ENCODE measurements around the gene JUP. TPM values are rescaled to one million over a fixed set of nuclear protein-coding genes. Genes with fewer than 3 reads are reported as not detected.

Gene JUP
- total and polyA plus RNA-seq, 2 of the 4 experiments (the other 2 are of a cell fraction): 12.9 to 27.3 TPM

DNA sequence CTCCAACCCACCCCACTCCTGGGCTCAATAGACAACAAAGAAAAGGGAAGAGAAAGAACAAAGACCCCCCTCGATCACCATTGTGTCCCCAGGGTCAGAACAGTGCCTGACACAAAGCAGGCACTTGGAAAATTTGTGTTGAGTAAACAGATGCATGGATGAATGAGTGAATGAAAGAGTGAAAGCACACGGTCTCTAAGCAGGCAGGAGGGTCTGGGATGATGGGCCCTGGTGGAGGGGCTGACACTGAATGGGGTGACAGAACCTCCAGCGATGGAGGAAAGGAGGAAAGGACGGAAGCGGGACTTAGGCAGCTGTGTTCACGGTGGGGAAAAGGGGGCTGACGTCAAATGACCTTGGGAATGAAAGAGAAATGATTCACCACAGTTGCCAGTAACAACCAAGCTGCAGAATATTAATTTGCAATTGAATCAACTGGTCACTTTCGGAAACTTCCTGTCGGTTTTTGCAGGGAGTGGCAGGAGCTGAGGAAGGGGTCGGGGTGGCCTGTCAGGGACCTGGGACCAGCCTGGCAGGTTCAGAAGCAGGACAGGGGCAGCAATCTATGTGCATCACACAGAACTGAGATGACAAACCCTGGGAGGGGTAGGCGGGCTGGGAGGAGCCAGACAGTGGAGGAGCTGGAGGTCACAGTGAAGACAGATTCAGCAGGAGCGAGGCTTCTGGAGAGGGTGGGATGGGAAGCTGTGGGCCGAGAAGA, 81.1 kb downstream of the JUP start:
- BruUV-seq (replicated peaks): no TSS peak
- no peak overlapping the region for H2BK15ac ChIP-seq (ENCODE audit: low read depth, low read length)
- ATAC-seq (ENCODE audit: low read depth): peak; percentile 67
- ChIA-PET CTCF (interaction anchor here (1.1 kb wide), 1 partner anchor 9 kb away, joined by 4 read pairs; no protein-coding TSS in a partner anchor), POLR2A (ENCODE audit: unreplicated experiment) (interaction anchor here (0.6 to 1.5 kb wide), 2 partner anchors 16 to 305 kb away, joined by 4 to 5 read pairs; no protein-coding TSS in a partner anchor)
- peaks cover 5% of the 10 kb centered on the region; the same call in 1 of the 2 replicates for H3K9me1 ChIP-seq (ENCODE audit: insufficient read depth, low read length)
- no peaks in the 10 kb centered on the region for H3K9me3 ChIP-seq (ENCODE audit: control insufficient read depth, insufficient read depth, low read length)
- no peak overlapping the region for H3K18ac ChIP-seq (ENCODE audit: low read depth, low read length)
- H4K91ac ChIP-seq (ENCODE audit: insufficient read depth, low read depth, low read length): no peak overlapping the region
- H4K5ac ChIP-seq (ENCODE audit: low read depth, low read length): no peak overlapping the region
- intact Hi-C loops (cut with micrococcal nuclease) (no loop called here), dilution Hi-C loops (cut with HindIII; ENCODE audit: low sequenced_read_pairs, unreplicated experiment) (no loop called here), in situ Hi-C loops (cut with MboI; ENCODE audit: low sequenced_read_pairs) (no loop called here)
- H3K36me3 ChIP-seq (ENCODE audit: control insufficient read depth, insufficient read depth, low read length): no peaks in the 10 kb centered on the region
- no peak overlapping the region for H3K56ac ChIP-seq (ENCODE audit: extremely low read depth, insufficient read depth, low read length)
- H3K23ac ChIP-seq (ENCODE audit: low read depth, low read length): no peak overlapping the region
- TF ChIP-seq POLR2A (IDR thresholded peaks at IDR 0.05; ENCODE audit: low read depth, low read length) (no peak), BHLHE40 (IDR thresholded peaks at IDR 0.05; ENCODE audit: low read depth, low read length) (no peak), RFX5 (IDR thresholded peaks at IDR 0.05; ENCODE audit: low read depth, low read length) (no peak), CHD1 (IDR thresholded peaks at IDR 0.05; ENCODE audit: low read depth, low read length) (no peak), CEBPB (IDR thresholded peaks at IDR 0.05; ENCODE audit: low read depth, low read length) (no peak), MAZ (IDR thresholded peaks at IDR 0.05; ENCODE audit: borderline replicate concordance, low read depth, low read length) (no peak), RAD21 (IDR thresholded peaks at IDR 0.05; ENCODE audit: low read length) (no peak), FOS (IDR thresholded peaks at IDR 0.05; ENCODE audit: low read depth, low read length) (no peak), SMC3 (IDR thresholded peaks at IDR 0.05; ENCODE audit: low read depth, low read length) (no peak), ELK1 (IDR thresholded peaks at IDR 0.05; ENCODE audit: borderline replicate concordance, low read depth, low read length) (no peak)
- TF ChIP-seq, protein P1, sequence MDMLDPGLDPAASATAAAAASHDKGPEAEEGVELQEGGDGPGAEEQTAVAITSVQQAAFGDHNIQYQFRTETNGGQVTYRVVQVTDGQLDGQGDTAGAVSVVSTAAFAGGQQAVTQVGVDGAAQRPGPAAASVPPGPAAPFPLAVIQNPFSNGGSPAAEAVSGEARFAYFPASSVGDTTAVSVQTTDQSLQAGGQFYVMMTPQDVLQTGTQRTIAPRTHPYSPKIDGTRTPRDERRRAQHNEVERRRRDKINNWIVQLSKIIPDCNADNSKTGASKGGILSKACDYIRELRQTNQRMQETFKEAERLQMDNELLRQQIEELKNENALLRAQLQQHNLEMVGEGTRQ (IDR thresholded peaks at IDR 0.05; ENCODE audit: low read depth, low read length): no peak
- TF ChIP-seq, protein P2, sequence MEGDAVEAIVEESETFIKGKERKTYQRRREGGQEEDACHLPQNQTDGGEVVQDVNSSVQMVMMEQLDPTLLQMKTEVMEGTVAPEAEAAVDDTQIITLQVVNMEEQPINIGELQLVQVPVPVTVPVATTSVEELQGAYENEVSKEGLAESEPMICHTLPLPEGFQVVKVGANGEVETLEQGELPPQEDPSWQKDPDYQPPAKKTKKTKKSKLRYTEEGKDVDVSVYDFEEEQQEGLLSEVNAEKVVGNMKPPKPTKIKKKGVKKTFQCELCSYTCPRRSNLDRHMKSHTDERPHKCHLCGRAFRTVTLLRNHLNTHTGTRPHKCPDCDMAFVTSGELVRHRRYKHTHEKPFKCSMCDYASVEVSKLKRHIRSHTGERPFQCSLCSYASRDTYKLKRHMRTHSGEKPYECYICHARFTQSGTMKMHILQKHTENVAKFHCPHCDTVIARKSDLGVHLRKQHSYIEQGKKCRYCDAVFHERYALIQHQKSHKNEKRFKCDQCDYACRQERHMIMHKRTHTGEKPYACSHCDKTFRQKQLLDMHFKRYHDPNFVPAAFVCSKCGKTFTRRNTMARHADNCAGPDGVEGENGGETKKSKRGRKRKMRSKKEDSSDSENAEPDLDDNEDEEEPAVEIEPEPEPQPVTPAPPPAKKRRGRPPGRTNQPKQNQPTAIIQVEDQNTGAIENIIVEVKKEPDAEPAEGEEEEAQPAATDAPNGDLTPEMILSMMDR (conservative IDR thresholded peaks at IDR 0.05; ENCODE audit: low read depth, low read length): no peak
- no peak overlapping the region; the same call in 1 of the 2 replicates for H3K9ac ChIP-seq (ENCODE audit: low read depth, low read length)
- peak overlapping the region; percentile 64 for H2AFZ ChIP-seq (replicated peaks; ENCODE audit: low read length, poor library complexity)
- no peak overlapping the region for H2BK120ac ChIP-seq (ENCODE audit: low read depth, low read length)
- H3K27me3 ChIP-seq (ENCODE audit: control insufficient read depth, insufficient read depth, low read length): peaks cover 4% of the 10 kb centered on the region; the same call in 1 of the 2 replicates
- DNase-seq: peak; percentile 73
- 10% methylated on average over 4 of the region's 13 CpGs; no CpG with 5 or more reads in 1 of the 2 experiments for WGBS, 2 experiments (ENCODE audit: extremely low coverage in 2 of 2, insufficient read length in 1 of 2)
- no peaks in the 10 kb centered on the region for H4K20me1 ChIP-seq (ENCODE audit: insufficient read depth, low read length)
- peak overlapping the region; percentile 5 for H3K14ac ChIP-seq (replicated peaks; ENCODE audit: low read depth, low read length)
- H3K79me1 ChIP-seq (ENCODE audit: low read depth in 1 of 2, low read length in 2 of 2): no peaks in the 10 kb centered on the region
- no peak overlapping the region for H3K4me3 ChIP-seq (ENCODE audit: insufficient read depth, low read depth, low read length)
- H3K27ac ChIP-seq (ENCODE audit: insufficient read depth, low read length): no peak overlapping the region
- peak overlapping the region in 1 of 2 experiments; percentile 11; a peak in 1 of 4 replicates for H4K8ac ChIP-seq (ENCODE audit: low read depth in 2 of 2, low read length in 2 of 2)
- H2BK20ac ChIP-seq (ENCODE audit: low read depth, low read length): no peak overlapping the region
- peaks cover 4% of the 10 kb centered on the region; the same call in 1 of the 2 replicates for H3K4me1 ChIP-seq (ENCODE audit: control insufficient read depth, insufficient read depth, low read length)
- peak overlapping the region; percentile 17; the same call in 1 of the 2 replicates for H3K4ac ChIP-seq (ENCODE audit: low read depth, low read length)
- H2BK5ac ChIP-seq (ENCODE audit: low read depth, low read length, poor library complexity, severe bottlenecking): no peak overlapping the region
- peak overlapping the region; percentile 56 for H3K4me2 ChIP-seq (ENCODE audit: low read depth, low read length)
- peak overlapping the region; percentile 31 for H2AK9ac ChIP-seq (replicated peaks; ENCODE audit: low read depth, low read length, poor library complexity)
- H2AK5ac ChIP-seq (ENCODE audit: low read depth, low read length): peak overlapping the region; percentile 6
